ENCODE measurements around the gene YIPF4.
"Not testable (repeated sequence)": the region's sequence is repeated elsewhere in the genome, so short reads cannot be mapped to it uniquely, and the experiment has no call there.

YIPF4 gene

DNA sequence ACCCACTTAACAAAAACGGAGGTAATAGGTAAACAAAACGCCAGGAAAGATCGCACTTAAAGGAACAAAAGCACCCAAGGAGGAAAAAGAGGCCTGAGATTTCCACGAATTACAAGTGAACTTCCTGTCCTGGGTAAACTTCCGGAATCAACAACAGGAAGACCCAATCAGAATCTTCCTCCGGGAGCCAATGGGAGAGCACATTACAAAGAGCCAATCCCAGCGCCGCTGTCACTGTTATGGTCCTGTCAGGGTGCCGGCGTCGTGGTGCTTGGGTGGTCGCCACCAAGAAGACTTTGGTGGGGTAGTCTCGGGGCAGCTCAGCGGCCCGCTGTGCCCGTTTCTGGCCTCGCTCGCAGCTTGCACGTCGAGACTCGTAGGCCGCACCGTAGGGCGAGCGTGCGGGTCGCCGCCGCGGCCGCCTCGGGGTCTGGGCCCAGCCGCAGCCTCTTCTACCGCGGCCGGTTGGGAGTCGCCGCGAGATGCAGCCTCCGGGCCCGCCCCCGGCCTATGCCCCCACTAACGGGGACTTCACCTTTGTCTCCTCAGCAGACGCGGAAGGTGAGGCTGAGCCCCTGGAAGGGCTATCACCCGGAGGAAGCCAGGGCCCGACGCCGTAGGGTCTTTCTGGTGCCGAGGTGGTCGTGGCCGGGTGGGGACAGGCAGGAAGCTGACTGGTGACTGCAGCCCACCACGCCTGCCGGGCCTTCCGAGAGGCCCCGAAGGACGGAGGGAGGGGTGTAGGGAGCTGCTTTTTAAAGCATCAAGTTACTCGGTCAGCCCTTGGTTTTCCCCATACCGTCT lies at the start of gene YIPF4:
YIPF4 (plus strand) TSS at position 231 of the 804 bp plus-strand sequence; CDS start at position 483, 252 bp downstream.
- in situ Hi-C loops (cut with HindIII; ENCODE audit: low sequenced_read_pairs) = no loop called here

DNA sequence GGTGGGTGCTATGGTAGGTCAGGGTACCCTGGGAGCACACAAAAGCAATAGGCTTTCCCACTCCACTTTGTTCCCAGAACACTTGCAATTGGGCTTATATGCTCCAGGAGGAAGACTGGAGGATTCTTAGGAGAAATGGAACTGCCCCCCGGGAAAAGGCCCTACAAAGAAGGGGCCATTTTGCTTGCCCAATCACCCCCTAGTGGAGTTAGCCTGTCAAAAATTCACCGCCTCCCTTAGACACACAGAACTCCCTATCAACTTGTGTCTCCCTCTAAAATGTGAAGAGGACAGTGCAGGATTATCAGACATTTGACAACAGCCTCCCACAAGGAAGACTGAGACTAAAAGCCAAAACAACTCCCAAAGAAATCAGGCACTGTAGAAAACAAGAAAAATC lies 49.5 kb upstream of the YIPF4 start:
- in situ Hi-C loops (cut with HindIII; ENCODE audit: low sequenced_read_pairs) = no loop called here

DNA sequence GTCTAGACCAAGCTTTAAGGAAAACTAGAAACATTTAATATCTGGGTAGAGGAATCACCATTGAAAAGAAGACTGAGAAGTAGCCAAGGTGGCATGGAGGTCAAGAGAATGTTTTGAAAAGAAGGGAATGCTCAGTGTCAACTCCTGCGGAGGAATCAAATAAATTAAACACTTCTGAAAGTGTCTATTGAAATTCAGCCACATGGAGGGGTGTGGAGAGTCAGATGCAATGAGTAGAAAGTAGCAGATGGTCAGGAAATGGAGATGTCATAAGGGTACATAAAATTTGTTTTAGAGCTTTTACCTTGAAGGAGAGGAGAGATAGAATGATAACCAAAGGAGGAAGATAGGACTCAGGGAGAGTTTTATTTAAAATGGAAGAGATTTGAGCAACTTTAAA lies 48.1 kb upstream of the YIPF4 start:
- in situ Hi-C loops (cut with HindIII; ENCODE audit: low sequenced_read_pairs) = no loop called here

DNA sequence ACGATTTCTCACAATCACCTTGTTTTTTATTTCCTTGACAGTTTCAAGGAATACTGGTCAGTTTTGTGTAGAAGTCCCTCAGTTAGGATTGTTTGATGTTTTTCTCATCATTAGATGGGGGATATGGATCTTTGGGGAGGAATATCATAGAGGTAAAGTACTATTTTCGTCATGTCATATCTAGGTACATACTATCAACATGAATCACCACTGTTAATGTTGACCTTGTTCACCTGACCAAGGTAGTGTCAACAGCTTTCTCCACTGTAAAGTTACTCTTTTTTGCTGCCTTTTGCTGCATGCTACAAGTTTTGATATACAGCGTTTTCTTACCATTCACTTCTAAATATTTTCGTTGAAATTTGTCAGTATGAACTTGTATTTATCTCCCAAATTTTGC lies 45.7 kb upstream of the YIPF4 start:
- in situ Hi-C loops (cut with HindIII; ENCODE audit: low sequenced_read_pairs) = no loop called here

DNA sequence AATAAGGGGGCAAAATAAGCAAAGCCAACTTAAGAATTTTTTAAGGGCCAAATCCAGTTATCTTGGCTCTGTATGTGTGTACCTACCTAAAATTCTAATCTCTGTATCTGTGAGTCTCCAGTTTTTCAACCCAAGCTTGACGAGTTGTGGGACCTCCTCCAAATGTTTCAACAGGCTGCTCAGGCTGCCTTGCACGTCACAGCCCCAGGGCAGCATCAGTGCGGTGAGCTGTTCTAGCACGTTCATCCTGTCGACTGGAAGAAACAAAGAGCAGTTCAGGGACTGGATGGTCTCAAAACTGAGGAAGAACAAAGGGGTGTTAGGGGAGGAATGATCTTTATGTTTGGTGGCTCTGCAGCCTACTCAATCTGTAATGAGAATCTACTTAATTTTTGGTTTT lies 42.4 kb upstream of the YIPF4 start:
- in situ Hi-C loops (cut with HindIII; ENCODE audit: low sequenced_read_pairs) = no loop called here

DNA sequence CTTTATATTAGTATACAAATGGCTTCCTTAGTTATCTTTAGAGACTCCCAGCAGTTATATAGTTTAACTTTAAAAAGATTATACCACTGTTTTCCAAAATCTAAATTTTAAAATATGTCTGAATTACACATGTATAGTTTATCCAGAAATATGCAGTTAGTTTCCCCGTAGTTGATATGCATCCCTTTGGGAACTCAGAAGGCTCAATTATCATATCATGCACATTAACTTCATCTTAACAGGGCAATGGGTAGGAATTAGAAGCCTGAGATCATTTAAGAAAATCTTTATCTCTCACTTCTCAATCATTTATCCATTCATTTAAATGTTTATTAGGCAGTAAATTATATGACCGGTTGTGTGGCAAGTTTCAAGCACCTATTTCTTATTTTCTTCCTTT lies 40.2 kb upstream of the YIPF4 start:
- in situ Hi-C loops (cut with HindIII; ENCODE audit: low sequenced_read_pairs) = no loop called here

DNA sequence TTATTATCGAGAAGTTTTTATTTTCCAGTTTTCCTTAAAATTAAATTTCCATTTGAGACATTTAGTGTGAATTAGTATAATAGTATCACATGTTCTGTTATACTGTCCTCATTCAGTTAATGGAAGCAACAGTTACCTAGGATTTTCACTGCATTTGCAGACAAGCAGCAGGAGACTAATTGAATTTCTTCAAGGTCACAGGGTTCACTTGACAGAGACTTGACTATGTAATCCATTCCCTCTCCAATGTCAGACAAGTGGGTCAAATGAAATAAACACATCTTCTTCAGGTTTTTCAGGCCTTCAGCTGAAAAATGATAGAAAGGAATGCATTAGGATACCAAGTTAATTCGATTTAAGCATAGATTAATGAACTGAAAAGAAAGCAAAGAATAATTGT lies 39.7 kb upstream of the YIPF4 start:
- in situ Hi-C loops (cut with HindIII; ENCODE audit: low sequenced_read_pairs) = no loop called here

DNA sequence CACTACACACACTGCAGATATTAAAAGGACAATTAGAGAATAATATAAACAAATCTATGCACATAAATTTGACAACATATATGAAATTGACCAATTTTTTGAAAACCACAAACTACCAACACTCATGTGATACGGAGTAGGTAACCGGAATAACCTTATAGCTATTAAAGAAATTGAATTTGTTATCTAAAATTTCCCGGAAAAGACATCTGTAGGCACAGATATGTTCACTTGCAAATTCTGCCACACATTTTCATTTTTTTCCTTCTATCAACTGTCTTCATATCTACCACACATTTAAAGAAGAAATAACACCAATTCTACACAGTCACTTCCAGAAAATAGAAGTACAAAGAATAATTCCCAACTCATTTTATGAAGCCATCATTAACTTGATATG lies 35.4 kb upstream of the YIPF4 start:
- in situ Hi-C loops (cut with HindIII; ENCODE audit: low sequenced_read_pairs) = no loop called here

DNA sequence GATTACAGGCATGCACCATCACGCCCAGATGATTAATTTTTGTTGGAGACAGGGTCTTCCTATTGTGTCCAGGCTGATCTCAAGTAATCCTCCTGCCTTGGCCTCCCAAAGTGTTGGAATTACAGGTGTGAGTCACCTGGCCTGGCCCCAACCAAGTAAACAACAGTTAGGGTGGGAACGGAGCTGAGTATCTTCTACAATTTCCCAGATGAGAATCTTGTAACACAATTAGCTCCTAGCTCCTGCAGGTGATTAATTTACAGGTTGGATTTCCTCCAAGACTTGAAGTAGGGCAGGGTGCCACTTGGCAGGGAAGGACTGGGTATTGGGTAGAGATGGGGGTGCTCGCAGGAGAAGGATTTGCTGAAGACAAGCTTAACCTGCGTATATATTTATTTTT lies 30.8 kb upstream of the YIPF4 start:
- in situ Hi-C loops (cut with HindIII; ENCODE audit: low sequenced_read_pairs) = no loop called here

DNA sequence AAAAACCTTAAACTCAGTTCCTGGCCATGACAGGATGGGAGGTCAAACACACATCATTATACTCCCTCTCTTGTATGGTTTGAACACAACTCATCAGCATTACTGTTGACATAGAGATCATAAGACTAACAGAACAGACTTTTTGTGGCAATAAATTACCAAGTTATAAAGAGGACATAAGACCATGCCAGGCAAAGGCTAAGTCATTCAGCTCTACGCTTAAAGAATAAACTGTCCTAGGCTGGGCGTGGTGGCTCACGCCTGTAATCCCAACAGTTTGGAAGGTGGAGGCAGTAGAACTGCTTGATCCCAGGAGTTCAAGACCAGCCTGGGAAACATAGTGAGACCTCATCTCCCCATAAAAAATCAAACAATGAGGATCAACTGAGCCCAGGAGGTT lies 29.4 kb upstream of the YIPF4 start:
- in situ Hi-C loops (cut with HindIII; ENCODE audit: low sequenced_read_pairs) = no loop called here

DNA sequence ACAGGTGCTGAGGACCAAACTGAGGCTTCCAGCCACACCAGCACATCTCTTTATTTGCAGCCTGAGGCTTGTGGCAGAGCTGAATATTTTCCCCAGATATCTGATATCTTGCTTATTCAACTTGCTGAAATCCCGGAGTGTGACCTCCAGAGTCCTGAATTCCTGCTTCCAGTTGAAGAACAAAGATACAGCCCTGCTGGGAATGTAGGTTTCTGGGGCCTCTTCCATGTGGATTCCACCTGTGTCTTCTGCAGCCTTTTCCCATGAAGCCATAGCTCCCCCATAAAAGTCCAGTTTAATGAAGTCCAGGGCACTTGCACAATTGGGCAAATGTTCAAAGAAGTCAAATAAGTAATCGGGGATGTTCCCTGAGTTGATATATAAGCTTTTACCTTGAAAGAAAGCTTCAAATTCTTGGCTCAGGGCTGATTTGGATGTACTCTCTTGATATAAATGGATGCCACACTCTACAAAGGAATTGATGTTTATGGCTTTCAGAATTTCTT lies 27.9 kb upstream of the YIPF4 start:
- in situ Hi-C loops (cut with HindIII; ENCODE audit: low sequenced_read_pairs) = loop anchor here (5.0 kb wide), 1 partner anchor 57 kb away; no protein-coding TSS in a partner anchor

DNA sequence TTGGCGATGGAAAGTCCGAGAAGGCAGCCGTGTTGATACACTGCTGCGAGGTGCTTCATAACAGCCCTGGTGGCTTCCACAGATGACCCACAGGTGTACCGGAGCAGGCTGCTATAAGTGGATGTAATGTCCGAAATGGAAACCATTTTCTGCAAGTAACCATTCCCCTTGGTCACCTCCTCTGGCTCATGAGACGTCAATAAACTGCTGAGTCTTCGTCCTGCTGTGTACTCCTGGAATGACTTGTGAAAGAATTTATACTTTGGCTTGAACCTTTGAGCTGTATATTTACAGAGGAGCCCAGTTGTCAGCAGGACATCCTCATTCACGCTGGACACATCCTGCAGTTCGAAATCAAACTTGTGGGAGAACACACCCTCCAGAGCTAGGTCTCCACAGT lies 27.4 kb upstream of the YIPF4 start:
- in situ Hi-C loops (cut with HindIII; ENCODE audit: low sequenced_read_pairs) = loop anchor here (5.0 kb wide), 1 partner anchor 58 kb away; no protein-coding TSS in a partner anchor

DNA sequence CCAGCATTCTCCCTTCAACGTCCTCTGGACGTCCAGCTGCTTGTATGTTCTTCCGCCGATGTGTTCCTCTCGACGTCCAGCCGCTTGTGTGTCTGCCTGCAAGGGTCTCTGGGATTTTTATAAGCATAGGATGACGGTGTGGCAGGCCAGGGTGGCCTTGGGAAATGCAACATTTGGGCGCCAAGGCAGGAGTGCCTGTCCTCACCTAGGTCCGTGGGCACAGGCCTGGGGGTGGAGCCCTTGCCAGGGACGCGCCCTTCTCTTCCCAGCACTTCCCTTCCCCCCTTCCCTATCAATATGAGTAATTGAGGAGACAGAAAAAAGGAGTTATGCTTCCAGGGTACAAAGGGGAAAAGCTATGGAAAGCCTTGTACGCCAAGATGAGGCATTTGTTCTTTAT lies 19.5 kb upstream of the YIPF4 start:
- in situ Hi-C loops (cut with HindIII; ENCODE audit: low sequenced_read_pairs) = no loop called here

DNA sequence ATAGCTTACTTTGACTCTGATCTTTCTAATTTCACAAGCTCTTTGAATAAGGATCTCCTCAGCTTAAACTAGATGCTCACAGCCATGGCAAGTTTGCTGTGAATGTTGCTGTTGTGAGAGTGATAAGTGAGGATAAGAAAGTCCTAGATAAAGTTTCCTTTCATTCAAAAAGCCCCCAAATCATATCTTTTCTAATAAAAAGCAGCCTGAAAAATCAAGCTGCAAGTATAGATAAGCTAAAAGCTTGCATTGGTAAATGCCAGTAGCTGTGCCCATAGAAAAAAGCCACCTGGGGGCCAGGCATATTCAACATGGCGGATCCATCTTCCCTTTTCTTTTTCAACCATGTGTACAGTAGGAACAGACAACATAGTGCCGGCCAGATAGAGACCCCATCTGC lies 17.3 kb upstream of the YIPF4 start:
- in situ Hi-C loops (cut with HindIII; ENCODE audit: low sequenced_read_pairs) = no loop called here

DNA sequence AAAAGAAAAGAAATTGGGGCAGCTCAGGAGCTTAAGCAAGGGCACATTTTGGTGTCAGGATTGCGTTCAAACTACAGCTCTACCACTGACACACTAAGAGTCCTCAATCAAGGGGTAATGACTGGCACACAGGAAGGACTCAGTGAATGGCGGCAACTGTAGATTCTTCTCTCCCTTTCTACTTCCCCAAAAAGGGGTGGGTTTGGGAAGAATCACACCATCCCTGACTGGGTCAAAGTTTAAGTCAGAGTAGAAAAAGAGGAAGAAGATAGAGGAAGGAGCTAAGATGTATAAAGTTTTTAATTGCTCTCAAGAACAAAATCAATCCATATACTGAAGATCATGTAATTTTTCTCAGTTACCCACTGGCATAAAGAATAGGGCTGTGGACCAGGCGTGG lies 15.6 kb upstream of the YIPF4 start:
- in situ Hi-C loops (cut with HindIII; ENCODE audit: low sequenced_read_pairs) = no loop called here

DNA sequence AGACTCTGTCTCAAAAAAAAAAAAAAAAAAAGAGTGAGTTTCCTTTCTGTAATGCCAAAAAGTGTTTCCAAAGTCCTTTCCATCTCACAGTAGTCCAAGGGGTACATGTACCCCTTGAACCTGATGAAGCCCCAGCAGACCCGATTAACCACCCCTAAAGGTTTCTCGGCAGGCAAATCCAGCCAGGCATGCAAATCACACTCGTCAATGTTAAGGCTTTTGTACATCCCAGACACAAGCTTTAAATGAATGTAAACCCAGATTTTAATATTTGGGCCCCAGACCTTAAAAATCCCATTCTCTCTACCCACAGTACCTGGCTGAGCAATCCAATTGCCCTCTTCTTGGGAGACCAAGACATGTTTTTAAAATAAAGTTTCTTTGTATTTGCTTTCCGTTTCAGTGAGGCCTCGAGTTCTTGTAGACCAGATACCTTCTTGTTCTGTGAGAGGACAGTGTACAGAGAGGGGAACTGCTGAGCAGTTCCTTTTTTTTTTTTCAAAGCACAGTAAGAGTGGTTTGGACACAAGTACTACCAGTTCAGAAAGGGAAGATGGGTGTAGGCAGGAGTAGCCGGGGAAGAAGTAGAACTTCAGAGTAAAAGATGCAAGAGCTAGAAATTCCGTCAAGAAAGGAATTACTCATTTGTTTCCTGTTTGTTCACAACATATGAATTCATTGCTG lies 13.1 kb upstream of the YIPF4 start, which contains the start of gene NLRC4:
NLRC4 (minus strand) TSS at position 465 of the 684 bp plus-strand sequence. CDS start 8,111 bp downstream, outside the sequence.
- in situ Hi-C loops (cut with HindIII; ENCODE audit: low sequenced_read_pairs) = no loop called here

DNA sequence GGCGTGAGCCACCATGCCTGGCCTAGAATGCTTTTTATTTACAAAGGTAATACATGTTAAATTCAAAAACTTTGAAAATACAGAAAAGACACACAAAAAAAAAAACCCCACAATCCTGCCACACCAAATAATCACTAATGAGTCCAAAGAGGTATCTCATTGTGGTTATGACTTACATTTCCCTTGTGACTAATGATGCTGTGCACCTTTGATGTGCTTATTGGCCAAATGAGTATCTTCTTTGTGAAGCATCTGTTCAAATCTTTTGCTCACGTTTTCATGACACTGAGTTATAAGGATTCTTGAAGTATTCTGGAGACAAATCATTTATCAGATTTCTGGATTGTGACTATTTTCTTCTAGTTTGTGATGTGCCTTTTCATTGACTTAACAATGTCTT lies 6.6 kb upstream of the YIPF4 start:
- in situ Hi-C loops (cut with HindIII; ENCODE audit: low sequenced_read_pairs) = no loop called here

DNA sequence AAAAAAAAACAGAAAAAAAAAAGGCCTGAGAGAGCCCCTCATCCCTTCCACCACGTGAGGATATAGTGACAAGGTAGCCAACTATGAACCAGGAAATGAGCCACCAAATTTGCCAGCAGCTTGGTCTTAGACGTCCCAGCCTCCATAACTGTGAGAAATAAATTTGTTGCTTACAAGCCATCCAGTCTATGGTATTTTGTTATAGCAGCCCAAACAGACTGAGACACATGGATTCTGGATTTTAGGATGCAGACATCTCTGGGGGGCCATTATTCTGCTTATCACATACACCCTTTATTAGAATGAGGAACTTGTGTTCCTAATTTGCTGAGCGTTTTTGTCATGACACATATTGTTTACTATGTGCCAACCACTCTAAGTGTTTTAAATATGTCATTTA lies 5.4 kb upstream of the YIPF4 start:
- in situ Hi-C loops (cut with HindIII; ENCODE audit: low sequenced_read_pairs) = no loop called here

DNA sequence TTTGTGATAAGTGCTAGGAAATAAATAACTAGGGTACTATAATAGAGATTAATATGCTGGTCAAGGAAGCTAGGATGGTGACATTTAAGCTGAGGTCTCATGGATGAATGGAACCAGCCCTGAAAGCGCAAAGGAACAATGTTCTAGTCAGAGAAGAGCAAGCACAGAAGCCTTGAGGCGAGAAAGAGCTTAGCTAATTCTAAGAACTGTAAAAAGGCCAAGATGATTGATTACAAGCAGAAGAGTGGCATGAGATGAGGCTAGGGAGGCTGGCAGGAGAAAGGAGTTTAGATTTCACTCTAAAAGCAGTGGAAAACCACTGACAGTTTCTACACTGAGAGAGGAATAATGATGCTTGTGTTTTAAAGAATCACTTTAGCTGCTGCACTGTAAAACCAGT lies 3.4 kb upstream of the YIPF4 start:
- in situ Hi-C loops (cut with HindIII; ENCODE audit: low sequenced_read_pairs) = no loop called here

DNA sequence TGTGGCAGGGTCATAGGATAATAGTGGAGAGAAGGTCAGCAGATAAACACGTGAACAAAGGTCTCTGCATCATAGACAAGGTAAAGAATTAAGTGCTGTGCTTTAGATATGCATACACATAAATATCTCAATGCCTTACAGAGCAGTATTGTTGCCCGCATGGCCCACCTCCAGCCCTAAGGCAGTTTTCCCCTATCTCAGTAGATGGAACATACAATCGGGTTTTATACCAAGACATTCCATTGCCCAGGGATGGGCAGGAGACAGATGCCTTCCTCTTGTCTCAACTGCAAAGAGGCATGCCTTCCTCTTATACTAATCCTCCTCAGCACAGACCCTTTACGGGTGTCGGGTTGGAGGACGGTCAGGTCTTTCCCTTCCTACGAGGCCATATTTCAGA lies 1.9 kb upstream of the YIPF4 start:
- in situ Hi-C loops (cut with HindIII; ENCODE audit: low sequenced_read_pairs) = not testable (repeated sequence)

DNA sequence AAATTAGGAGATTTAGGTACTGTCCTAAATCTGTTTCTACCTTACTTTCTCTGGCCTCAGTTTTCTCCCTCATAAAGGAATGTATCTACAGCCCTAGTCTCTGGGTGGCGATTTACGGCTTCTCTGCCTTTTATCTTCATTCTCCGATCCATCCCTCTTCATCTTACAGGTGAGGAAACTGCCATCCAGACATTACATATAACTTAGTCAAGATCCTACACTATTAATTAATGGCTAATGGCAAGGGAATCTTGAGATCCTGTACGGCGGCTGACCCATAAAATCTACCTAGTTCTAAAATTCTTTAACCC lies 386 bp upstream of the YIPF4 start:
- in situ Hi-C loops (cut with HindIII; ENCODE audit: low sequenced_read_pairs) = no loop called here

DNA sequence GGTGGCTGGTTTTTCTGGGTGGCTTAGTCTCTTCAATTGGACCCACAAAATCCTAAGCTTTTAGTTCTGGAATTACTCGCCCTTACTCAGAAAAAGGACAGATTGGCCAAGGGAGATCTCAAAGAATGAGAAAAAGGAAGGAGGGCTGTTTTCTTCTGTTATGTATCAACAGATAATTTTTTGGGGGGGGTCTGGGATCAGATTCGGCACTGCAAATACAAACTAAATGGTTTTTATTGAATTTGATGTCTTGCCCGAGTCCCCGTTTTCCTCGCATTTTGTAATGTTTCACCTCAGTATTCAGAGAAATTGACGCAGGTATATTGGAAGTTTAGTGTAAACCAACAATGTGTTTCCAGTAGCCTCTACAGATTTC lies 762 bp downstream of the YIPF4 start:
- in situ Hi-C loops (cut with HindIII; ENCODE audit: low sequenced_read_pairs) = no loop called here
